SHP77 treated with DMSO at 0.1 percent for 48 hours (cell line): ENCODE results near the gene MAML2.
"Not testable (repeated sequence)": the region's sequence is repeated elsewhere in the genome, so short reads cannot be mapped to it uniquely, and the experiment has no call there.

Source experiments
- DNase-seq: peaks from one replicate; lab custom pipeline; 2025; lab: John Stamatoyannopoulos, UW

The MAML2 gene

DNA sequence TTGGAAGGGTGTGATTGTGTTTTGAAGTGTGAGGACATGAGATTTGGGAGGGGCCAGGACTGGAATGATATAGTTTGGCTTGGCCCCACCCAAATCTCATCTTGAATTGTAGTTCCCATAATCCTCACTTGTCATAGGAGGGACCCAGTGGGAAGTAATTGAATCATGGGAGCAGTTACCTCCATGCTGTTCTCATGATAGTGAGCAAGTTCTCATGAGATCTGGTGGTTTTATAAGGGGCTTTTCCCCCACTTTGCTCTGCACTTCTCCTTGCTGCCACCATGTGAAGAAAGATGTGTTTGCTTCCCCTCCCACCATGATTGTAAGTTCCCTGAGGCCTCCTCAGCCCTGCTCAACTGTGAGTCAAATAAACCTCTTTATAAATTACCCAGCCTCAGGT is 71.6 kb downstream of the MAML2 start:
- not testable (repeated sequence) for DNase-seq

GRCh38 chr11:96268527-96268926 is 74.5 kb downstream of the MAML2 start:
- DNase-seq: not testable (repeated sequence)

DNA sequence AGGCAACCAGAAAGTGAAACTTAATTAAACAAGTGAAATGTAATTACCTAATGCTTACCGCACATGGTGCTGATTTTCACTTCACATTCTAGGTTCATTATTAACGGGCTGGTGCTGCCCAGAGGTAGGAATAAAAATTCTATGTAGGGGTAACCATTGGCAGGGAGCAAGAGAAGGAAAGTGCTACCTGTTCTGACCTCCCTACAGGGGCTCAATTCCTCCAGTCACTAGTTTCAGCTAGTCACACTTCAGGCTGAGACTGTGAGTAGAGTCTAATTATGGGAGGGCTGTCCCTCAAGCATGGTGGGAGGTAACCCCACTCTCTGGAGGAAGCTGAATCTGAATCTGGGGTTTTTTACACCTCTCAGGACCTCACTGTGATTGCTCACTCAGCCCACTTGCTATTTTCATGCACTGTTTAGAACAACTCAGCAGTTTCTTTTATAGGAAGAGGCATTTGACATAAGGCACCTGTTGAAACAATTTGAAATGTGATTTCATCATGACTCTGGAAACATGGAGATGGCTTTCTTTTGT is 75.4 kb downstream of the MAML2 start:
- DNase-seq: no peak

DNA sequence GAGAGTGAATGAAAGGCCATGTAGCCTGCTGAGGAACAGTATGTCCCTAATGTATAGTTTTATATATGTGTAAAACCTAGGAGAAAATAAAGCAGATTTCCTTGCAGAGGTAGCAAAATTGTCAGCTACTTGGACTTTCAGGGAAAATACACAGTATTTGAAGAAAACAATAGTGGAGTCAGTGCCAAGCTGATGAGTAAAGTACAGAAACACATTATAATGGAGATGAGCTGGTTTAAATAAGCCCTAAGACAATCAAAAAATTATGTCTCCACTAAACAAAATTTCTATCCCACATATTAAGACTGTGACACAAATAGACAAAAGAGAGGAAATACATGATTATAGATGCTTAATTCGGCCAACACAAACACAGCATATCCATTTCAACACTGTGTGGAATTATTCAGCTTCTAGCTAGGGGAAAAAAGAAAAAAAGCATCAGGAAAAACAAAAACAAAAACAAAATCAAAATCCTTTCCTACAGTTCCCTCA is 75.9 kb downstream of the MAML2 start:
- no peak for DNase-seq

- no peak for DNase-seq
Observed at GRCh38 chr11:96265972-96266371, 77.0 kb downstream of the MAML2 start.

DNA sequence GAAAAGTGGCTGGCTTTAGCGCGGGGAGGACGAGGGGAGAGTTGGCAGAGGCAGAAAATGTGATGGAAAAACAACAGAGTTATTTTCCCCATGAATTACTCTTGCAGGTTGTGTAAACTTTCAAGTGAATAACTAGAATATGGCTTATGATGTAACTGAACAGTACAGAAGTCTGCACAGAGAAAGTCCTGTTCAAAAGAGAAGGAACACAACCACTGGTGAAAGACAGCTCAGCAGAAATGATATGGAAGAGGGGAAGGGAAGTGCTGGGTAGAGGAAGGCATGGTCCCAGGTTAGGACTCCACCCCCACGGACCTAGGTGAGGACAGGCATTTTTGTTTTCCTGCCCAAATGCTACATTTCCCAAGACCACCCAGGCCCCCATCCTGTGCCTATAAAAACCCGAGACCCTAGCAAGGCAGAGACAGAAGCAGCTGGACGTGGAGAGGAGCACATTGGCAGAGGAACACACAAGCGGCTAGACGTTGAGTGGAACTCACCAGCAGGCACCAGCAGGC is 77.7 kb downstream of the MAML2 start:
- DNase-seq: no peak

DNA sequence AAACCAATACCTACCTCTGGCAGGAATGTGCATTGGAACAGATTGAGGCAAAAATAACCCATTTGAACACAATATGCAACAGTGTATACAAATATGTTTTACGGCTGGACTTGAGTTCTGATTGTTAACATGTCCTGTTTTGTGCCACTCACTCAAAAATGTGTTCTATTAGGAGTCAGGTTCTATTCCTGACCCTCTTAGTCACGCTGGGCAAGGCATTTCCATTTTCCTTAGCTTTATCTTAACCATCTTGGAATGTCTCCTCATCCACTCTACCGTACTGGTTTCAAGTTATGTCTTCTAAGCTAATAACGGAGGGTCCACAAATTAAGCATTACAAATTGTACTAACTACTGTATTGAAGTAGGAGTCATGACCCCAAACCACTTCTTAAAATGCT is 78.6 kb downstream of the MAML2 start:
- no peak for DNase-seq

DNA sequence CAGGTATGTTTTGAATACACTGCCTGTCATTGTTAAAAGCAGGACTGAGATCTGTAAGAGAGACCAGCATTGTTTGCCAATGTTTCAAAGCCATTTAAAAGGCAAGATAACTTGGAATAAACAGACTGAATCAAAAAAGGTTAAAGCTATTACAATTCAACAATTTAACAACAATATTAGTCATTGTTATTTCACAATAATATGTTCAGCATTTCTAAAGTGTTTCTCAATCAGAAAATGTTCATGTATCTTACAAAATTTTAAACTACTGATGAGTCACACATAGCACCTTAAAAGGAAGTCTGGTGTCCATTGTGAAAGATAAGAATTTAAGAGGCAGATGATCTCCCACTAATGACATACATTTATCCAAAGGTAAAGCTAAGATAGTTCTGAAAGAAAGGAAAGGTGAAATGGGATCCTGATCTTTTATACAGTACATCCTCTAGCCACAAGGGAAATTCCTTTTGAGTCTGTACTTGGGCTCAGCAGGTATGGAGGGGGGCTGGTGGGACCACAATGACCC is 79.7 kb downstream of the MAML2 start:
- DNase-seq: no peak

- no peak for DNase-seq
Observed at GRCh38 chr11:96260532-96260931, 82.5 kb downstream of the MAML2 start.

DNA sequence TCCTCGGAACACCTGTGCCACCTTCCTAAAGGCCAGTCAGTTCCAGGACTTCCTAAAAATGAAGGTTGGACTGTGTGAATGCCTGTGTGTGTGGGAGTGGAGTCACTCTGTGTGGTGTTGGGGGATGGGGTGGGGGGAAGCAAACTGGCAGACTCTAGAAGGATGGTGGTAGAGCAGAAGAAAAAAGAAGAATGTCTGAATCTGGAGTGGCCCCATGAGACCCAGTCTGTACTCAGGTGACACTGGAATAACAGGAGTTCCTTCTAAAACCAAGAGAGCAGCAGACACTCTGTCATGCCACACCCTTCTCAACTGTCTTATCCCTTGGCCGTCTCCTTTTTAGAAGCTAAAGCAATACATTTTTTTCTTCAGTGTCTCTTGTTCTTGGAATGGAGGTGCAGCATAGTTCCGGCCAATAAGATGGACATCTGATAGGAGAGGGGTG is 82.9 kb downstream of the MAML2 start:
- no peak for DNase-seq

- no peak for DNase-seq
Observed at GRCh38 chr11:96259134-96259830, 83.7 kb downstream of the MAML2 start.

GRCh38 chr11:96257972-96258934 is 84.7 kb downstream of the MAML2 start:
- no peak for DNase-seq

DNA sequence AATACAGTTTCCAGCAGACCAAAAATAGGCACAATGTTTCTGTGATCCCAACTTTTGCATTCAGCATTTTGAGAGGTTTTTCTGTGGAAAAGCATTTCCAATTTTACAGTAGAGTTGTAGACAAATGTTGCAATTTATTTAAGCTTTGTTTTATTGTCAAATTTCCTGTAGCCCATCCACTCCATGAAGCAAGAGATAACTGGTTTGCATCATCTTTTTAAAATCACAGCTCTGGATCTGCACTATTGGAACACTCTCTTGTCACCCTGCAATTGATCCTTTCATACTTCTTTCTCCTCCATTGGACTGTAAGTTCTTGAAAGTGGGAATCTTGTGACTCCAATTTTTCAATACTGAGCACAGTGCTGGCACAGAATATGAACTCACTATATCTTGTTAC is 86.0 kb downstream of the MAML2 start:
- no peak for DNase-seq

- DNase-seq: no peak
Observed at GRCh38 chr11:96256215-96257011, 86.6 kb downstream of the MAML2 start.

GRCh38 chr11:96254854-96255253 is 88.1 kb downstream of the MAML2 start:
- DNase-seq: no peak

GRCh38 chr11:96254087-96254486 is 88.9 kb downstream of the MAML2 start:
- no peak for DNase-seq

GRCh38 chr11:96246718-96247552 is 96.1 kb downstream of the MAML2 start:
- DNase-seq: no peak

DNA sequence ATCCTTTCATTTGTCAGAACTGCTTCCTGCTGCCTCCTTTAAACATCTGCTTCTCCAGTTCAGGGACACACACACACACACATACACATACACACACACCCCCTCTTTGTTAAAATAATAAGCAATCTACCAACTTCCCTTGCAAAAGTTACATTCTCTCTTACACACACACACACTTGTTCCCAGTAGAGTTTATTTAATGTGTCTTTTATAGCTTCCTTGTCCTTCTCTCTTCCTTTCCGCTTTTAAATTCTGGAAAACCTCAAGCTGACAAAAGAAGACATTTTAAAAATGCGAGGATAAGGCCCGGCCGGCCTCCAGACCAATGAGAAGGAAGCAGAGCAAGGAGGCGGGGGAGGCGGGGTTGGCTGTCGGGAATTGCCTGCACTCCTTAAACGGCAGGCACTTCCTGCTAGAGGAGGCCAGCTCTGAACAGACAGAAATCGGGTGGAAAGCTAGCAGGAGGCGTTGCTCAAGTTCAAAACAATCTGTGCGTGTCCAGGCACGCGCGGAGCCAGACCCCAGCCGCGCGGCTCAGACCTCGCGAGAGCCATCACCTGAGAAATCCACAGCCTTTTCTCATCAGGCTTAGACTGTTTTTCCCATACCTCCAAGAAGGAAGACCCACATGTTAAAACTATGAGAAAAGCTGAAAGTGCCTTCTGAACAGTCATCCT is 99.9 kb downstream of the MAML2 start:
- peak; percentile 63 for DNase-seq

DNA sequence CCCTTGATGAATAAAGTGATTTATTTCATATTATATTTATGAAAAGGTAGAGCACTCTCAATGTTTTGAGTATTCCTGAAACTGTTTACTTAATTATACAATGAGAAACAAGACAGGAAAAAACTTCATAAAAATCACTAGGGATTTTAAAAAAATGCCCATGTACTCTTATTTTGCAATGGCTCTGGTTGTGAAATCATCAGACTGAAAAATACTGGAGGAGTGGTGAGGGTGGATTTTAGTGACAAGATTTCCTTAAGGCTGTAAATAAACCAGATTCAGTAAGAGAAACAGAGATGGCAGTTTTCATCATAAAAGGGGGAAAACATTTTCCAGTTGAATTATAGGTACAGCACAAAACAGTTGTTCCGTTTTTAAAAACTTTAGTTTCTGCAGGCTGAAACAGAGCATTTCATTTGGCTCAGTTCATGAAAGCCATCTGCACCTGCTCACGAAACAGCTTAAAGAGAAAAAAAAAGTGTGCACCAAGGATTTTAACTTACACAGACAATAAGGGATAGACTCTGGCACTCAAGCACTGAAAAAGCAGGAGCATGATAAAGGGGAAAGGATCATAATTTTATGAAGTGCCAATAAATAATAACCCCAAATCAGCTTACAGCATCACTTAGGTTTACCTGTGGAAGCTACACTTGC is 100.7 kb downstream of the MAML2 start:
- DNase-seq: no peak
